HG02571 (cell line): ENCODE results near the gene AKAP1.
A peak's percentile ranks its signal among the peaks of the same experiment; 100 is the strongest.
"Not testable (repeated sequence)": the region's sequence is repeated elsewhere in the genome, so short reads cannot be mapped to it uniquely, and the experiment has no call there.

Experiments
- ATAC-seq: cut with Tn5 transposase; IDR thresholded peaks from one replicate; pipeline ENCODE4 v1.9.1; 2021; ENCODE audit warnings: mild to moderate bottlenecking, moderate library complexity; ENCODE audit not compliant: unreplicated experiment

Gene AKAP1

DNA sequence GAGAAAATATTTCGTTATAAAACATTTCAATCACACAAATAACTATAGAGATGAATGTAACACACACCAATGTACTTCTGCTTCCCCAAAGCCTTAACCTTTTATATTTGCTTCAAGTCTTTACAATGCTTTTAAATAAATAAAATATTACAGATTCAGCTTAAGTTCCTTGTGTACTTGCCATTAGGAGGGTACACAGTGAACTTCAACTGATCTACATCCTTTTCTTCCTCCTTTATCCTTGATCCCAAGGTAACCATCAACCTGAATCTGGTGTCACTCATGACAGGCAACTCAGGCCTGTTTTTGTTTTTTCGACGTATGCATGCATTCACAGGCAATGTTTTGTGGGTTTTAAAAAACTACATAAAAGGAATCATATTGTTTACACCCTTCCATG is 9.3 kb upstream of the AKAP1 start:
- ATAC-seq: no peak

DNA sequence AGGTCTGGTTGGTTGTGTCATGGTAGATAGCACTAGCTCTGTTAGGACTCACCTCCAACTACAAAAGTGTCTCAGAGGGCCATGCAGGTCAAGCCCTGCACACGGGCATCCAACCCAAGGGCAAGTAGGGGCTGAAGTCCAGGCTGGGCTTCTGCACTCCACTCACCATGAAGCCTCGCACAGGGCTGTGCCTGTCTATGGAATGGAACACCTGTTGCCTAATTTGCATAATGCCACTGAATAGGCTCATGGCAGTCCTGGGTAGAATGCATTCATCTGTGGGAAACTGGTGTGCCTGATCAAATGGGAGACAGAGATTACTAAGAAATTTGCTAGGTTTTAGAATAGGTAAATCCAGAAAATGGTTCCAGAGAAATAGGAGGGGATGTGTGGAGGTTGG is 8.0 kb upstream of the AKAP1 start:
- no peak for ATAC-seq

GRCh38 chr17:57078274-57078673 is 6.8 kb upstream of the AKAP1 start:
- ATAC-seq: no peak

GRCh38 chr17:57080718-57081117 is 4.3 kb upstream of the AKAP1 start:
- ATAC-seq: no peak

- no peak for ATAC-seq
Measured at GRCh38 chr17:57082441-57082840, 2.6 kb upstream of the AKAP1 start.

- no peak for ATAC-seq
Measured at GRCh38 chr17:57084361-57084801, 665 bp upstream of the AKAP1 start.

DNA sequence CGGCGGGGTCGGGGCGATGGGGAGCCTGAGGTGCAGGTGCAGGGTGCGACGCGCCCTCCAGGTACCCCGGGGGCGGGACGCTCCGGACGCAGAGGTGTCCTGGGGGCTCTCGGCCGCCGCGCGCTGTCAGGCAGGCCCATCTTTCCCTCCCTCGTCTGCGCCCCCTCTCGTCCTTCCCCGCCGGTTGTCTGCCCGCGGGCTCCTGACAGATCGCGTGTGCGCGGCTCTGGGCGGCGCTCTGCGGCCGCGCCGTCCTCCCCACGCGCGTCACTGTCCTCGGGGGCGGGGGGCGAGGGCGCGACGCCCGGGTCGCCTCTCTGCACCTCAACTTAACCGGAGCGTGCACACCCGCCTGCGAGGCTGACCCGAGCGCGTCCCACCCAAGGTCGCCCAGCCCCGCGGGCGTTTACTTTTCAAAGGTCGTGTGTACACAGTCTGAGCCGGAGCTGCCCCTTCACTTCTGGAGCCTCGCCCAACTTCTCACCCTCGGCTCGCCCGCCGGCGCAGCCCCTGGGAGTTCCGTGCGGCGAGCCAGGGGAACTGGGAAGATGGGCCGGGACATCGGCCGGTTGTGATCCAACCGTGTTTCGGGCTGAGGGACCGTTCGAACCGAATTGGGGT is 512 bp downstream of the AKAP1 start:
- ATAC-seq: peak; percentile 35

- ATAC-seq: no peak
Measured at GRCh38 chr17:57086069-57086930, 1.3 kb downstream of the AKAP1 start.

- ATAC-seq: no peak
Measured at GRCh38 chr17:57088298-57088697, 3.3 kb downstream of the AKAP1 start.

DNA sequence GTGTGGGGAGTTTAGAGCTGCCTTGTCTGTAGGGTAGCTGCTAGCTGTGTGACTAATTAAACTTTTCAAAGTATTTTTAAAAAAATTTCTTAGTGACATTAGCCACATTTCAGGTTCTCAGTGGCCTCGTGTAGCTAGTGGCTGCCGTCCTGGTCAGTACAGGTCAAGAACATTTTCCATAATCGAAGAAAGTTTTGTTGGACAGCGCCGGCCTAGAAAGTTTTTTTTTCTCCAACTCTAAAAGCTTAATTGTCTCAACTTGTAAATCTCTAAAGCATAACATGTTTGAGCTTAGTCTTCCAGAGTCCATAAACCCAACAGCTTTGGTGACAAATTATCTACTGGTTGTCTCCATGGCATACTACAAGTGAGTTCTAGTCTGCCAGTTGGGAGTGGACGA is 4.3 kb downstream of the AKAP1 start:
- ATAC-seq: no peak

- ATAC-seq: no peak
Measured at GRCh38 chr17:57090560-57091185, 5.6 kb downstream of the AKAP1 start.

- no peak for ATAC-seq
Measured at GRCh38 chr17:57091186-57091618, 6.2 kb downstream of the AKAP1 start.

DNA sequence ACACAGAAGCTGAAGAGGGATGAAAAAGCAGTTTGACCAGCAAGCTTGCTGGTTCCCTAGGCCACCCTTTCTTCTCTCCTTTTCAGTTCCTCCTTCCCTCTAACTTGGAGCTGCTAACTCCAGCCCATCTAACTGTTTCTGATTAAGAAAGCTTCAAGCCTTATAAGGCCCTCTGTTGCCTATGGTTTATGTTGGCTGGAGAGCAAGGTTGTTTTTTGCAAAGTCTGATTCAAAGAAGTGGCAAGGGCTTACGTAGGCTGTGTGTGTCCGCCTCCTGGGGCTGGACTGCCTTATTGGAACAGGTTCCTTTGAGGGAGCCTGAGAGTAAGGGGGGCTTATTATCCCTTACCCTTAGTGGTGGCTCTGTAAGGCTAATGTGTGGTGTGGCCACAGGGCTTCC is 7.1 kb downstream of the AKAP1 start:
- no peak for ATAC-seq

DNA sequence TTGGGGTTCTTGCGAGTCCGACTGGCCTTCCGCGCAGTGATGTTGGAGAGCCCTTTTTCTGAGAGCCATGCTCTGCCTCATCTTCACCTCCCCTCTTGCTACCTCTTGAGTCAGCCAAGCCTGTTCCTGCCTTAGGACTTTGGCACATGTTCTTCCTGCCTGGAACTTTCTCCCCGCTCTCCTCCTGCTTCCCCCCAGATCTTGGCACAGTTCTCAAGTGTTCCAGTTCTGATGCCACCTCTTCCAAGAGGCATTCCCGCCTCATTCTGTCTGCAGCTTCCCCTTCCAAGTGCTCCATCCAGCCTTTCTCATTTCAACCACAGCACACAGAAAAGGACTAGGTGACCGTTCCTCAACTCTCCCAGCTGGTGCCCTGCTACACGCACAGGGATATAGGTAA is 7.7 kb downstream of the AKAP1 start:
- ATAC-seq: no peak

GRCh38 chr17:57096472-57097202 is 11.6 kb downstream of the AKAP1 start:
- ATAC-seq: no peak

DNA sequence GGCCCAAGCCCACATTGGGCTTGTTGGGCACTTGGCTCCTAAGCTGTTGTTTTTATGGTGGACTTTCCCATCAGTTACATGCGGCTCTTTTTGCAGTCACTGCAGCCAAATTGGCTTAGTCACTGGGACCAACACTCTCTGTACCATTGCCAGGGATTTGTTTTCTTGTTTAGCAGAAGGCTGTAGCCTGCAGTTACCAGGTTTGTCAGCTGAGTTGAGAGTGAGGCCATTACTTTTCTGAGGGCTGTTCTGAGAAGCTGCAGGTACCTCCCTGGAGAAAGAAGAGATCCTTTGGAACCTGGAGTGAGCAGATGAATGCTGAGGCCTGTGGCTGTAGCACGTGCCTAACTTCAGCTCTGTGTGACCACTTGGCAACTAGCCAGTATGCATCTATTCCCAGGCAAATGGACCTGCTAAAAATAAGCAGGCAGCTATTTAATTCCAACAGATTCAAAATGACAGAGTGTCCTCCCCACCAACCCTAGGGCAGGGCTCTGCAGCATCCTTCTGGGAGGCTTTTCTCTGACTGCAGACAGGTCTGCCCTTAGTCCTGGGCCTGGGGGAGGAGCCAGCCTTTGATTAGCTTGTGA is 12.9 kb downstream of the AKAP1 start:
- ATAC-seq: no peak

- no peak for ATAC-seq
Measured at GRCh38 chr17:57099165-57099564, 14.1 kb downstream of the AKAP1 start.

DNA sequence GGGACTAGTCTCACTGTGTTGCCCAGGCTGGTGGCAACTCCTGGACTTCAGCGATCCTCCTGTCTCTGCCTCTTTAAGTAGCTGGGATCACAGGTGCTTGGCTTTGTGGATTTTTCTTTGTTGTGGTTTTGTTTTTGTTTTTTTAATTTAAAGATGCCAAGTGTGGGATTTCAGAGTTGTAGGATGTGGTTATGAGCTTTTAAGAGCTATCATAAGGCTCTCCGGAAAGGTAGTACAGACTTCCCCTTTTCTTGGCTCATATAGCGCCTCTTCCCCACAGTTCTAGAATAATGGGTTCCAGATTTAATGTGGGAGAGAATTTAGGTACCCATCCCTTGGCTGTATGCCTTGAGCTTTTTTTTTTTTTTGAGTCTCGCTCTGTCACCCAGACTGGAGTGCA is 17.1 kb downstream of the AKAP1 start:
- ATAC-seq: no peak

DNA sequence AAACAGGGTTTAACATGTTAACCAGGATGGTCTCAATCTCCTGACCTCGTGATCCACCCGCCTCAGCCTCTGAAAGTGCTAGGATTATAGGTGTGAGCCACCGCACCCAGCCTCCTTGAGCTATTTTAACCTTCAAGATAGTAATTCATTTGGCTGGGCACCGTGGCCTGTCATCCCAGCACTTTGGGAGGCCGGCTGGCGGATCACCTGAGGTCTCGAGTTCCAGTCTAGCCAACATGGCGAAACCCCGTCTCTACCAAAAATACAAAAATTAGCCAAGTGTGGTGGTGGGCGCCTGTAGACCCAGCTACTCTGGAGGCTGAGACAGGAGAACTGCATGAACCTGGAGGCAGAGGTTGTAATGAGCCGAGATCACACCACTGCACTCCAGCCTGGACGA is 17.6 kb downstream of the AKAP1 start:
- ATAC-seq: not testable (repeated sequence)

- ATAC-seq: no peak
Measured at GRCh38 chr17:57104461-57105175, 19.6 kb downstream of the AKAP1 start.
